HCT116 (cell line): ENCODE data around the gene ZC2HC1C. TPM values are rescaled to one million over a fixed set of nuclear protein-coding genes. Genes with fewer than 3 reads are reported as not detected.

Experiments
- ATAC-seq: fragments of 200-7000 bp; cut with Tn5 transposase; 2 replicates; pipeline ENCODE4 v1.9.1; 2020; ENCODE audit warnings: mild to moderate bottlenecking, moderate library complexity
- BruUV-seq: library from RNA; stranded (reverse); fragments of 400-500 nt; replicated peaks from 2 replicates; lab custom pipeline; 2021; lab: Mats Ljungman, UMichigan
- CTCF ChIA-PET: fragments of 300-600 bp; sonication (Branson Sonifier 250); formaldehyde crosslinking; loops from one replicate; lab custom pipeline; 2021; ENCODE audit warnings: antibody characterized with exemption; lab: Charles Lee
- POLR2A ChIA-PET: fragments of 300-600, 350-600 bp; sonication (Branson Sonifier 250); formaldehyde crosslinking; loops from one replicate; lab custom pipeline; 2021; ENCODE audit warnings: antibody characterized with exemption; lab: Charles Lee
- RAD21 ChIA-PET, 2 experiments: fragments of 300-600 bp; sonication (Branson Sonifier 250); formaldehyde crosslinking; loops; one replicate each; lab custom pipeline; 2023; ENCODE audit warnings: low total read pairs in 2 of 2; ENCODE audit not compliant: uncharacterized antibody in 2 of 2, unreplicated experiment in 2 of 2, low non-redundant PET in 1 of 2; lab: Charles Lee
- DNase-seq: peaks from one replicate; pipeline ENCODE4 v3.0.0-alpha.2; 2010; ENCODE audit warnings: low read depth, low spot score
- H2AFZ ChIP-seq: fragments of 200-600 bp; shearing (Covaris generic), sonication (generic); 2 replicates; pipeline ENCODE4 v1.6.1; 2017; ENCODE audit warnings: low read depth, mixed run types, mixed read lengths, antibody characterized with exemption, low read length; ENCODE audit not compliant: poor library complexity, severe bottlenecking
- H3K27ac ChIP-seq: 2 replicates; pipeline ENCODE4 v1.5.1; 2012; ENCODE audit warnings: low read depth, low read length
- H3K27me3 ChIP-seq: fragments of 200-600 bp; sonication (generic); 2 replicates; pipeline ENCODE4 v1.6.1; 2016; ENCODE audit warnings: mixed run types, low read length, mixed read lengths; ENCODE audit not compliant: insufficient read depth
- H3K36me3 ChIP-seq, 2 experiments: fragments of 200-500 bp in 1 of 2; fragments of 200-600 bp in 1 of 2; sonication (Bioruptor generic) in 1 of 2; sonication (generic) in 1 of 2; 2 replicates each; pipeline versions ENCODE4 v1.5.1 to v1.6.1; 2014 to 2016; ENCODE audit warnings: low read length in 2 of 2, inconsistent platforms in 1 of 2, mixed read lengths in 1 of 2, mixed run types in 1 of 2; ENCODE audit not compliant: insufficient read depth in 2 of 2, control insufficient read depth in 1 of 2
- H3K4me1 ChIP-seq, 2 experiments: fragments of 200-600 bp in 1 of 2; sonication (generic) in 1 of 2; 2 replicates each; pipeline versions ENCODE4 v1.5.1 to v1.6.1; 2012 to 2017; ENCODE audit warnings: low read length in 2 of 2, inconsistent platforms in 1 of 2, mild to moderate bottlenecking in 1 of 2, mixed read lengths in 1 of 2, mixed run types in 1 of 2, moderate library complexity in 1 of 2; ENCODE audit not compliant: insufficient read depth in 2 of 2, control insufficient read depth in 1 of 2
- H3K4me2 ChIP-seq: fragments of 200-600 bp; sonication (generic); 2 replicates; pipeline ENCODE4 v1.6.1; 2017; ENCODE audit warnings: mixed run types, low read length, mixed read lengths
- H3K4me3 ChIP-seq, 2 experiments: fragments of 200-600 bp in 1 of 2; sonication (generic) in 1 of 2; replicated peaks in 1 of 2; 2 replicates each; pipeline ENCODE4 v1.5.1; 2011 to 2016; ENCODE audit warnings: low read length in 2 of 2, control low read depth in 1 of 2, low read depth in 1 of 2, mild to moderate bottlenecking in 1 of 2, mixed read lengths in 1 of 2, mixed run types in 1 of 2
- H3K79me2 ChIP-seq: fragments of 200-600 bp; sonication (generic); 2 replicates; pipeline ENCODE4 v1.6.1; 2017; ENCODE audit warnings: mild to moderate bottlenecking, mixed run types, low read length, moderate library complexity, mixed read lengths; ENCODE audit not compliant: insufficient read depth
- H3K9ac ChIP-seq: fragments of 200-600 bp; sonication (generic); 2 replicates; pipeline ENCODE4 v1.6.1; 2016; ENCODE audit warnings: low read length, mixed read lengths
- H3K9me2 ChIP-seq: fragments of 200-600 bp; sonication (generic), shearing (Covaris generic); 2 replicates; pipeline ENCODE4 v1.6.1; 2017; ENCODE audit warnings: mixed run types, mild to moderate bottlenecking, moderate library complexity; ENCODE audit not compliant: insufficient read depth
- H3K9me3 ChIP-seq, 2 experiments: fragments of 200-500 bp in 1 of 2; fragments of 200-600 bp in 1 of 2; sonication (Bioruptor generic) in 1 of 2; sonication (generic) in 1 of 2; 2 replicates each; pipeline ENCODE4 v1.6.1; 2014 to 2017; ENCODE audit warnings: low read length in 2 of 2, mixed read lengths in 2 of 2, inconsistent platforms in 1 of 2, low read depth in 1 of 2, mild to moderate bottlenecking in 1 of 2, mixed run types in 1 of 2, moderate library complexity in 1 of 2; ENCODE audit not compliant: control insufficient read depth in 1 of 2, insufficient read depth in 1 of 2
- H4K20me1 ChIP-seq: fragments of 200-600 bp; sonication (generic), shearing (Covaris generic); 2 replicates; pipeline ENCODE4 v1.6.1; 2017; ENCODE audit warnings: mixed run types, mild to moderate bottlenecking, moderate library complexity; ENCODE audit not compliant: insufficient read depth
- CBX3 ChIP-seq: IDR thresholded peaks from 2 replicates; pipeline ENCODE4 v1.6.1; 2012; ENCODE audit warnings: low read depth
- FOSL1 ChIP-seq: IDR thresholded peaks from 2 replicates; pipeline ENCODE4 v1.6.1; 2012; ENCODE audit warnings: low read depth
- POLR2AphosphoS5 ChIP-seq: IDR thresholded peaks from 2 replicates; pipeline ENCODE4 v1.6.1; 2011; ENCODE audit warnings: mild to moderate bottlenecking, low read depth, low read length, moderate library complexity
- RAD21 ChIP-seq: IDR thresholded peaks from 2 replicates; pipeline ENCODE4 v1.6.1; 2012; ENCODE audit warnings: low read depth, mild to moderate bottlenecking
- SIN3A ChIP-seq: IDR thresholded peaks from 2 replicates; pipeline ENCODE4 v1.6.1; 2012; ENCODE audit warnings: low read depth
- ZNF274 ChIP-seq: fragments of 200-500 bp; sonication (Bioruptor generic); IDR thresholded peaks from 2 replicates; pipeline ENCODE4 v1.6.1; 2014; ENCODE audit warnings: mild to moderate bottlenecking, low read depth, low read length, inconsistent platforms
- intact Hi-C: fragments of 100-400 bp; cut with micrococcal nuclease; formaldehyde crosslinking; loops from 2 replicates; pipeline ENCODE4 v1.10.0; 2022
- total RNA-seq: library from RNA; stranded (reverse); gene quantifications from one replicate; pipeline ENCODE4 v1.2.1, GENCODE V29; 2021; ENCODE audit not compliant: unreplicated experiment
- TF ChIP-seq, protein P1 (sequence below): IDR thresholded peaks from 2 replicates; pipeline ENCODE4 v1.6.1; 2011; ENCODE audit warnings: mild to moderate bottlenecking, low read length, moderate library complexity; ENCODE audit not compliant: insufficient replicate concordance; ENCODE audit errors: extremely low read depth
- TF ChIP-seq, protein P2 (sequence below): IDR thresholded peaks from 2 replicates; pipeline ENCODE4 v1.6.1; 2012

ZC2HC1C gene
- total RNA-seq, 1 experiment from 2014 or later, result 0.98 TPM

DNA sequence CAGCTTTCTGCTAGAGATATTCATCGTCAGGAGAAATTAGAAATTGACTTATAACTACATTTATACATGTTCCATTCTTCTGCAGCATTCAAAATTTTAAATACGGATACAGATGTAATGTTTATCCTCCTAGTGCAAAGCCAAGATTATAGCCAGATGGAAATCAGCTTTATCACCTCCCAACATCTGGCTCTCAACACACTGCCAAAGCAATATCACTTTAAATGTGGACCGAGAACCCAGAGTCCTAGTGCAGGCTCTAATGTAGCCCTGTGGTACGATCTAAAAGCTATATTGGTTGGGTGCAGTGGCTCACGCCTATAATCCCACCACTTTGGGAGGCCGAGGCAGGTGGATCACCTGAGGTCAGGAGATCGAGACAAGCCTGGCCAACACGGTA, 24.7 kb upstream of the ZC2HC1C start:
- Histone ChIP-seq H3K9me3 (no peaks in the 10 kb centered on the region), H4K20me1 (no peaks in the 10 kb centered on the region), H3K9ac (no peak overlapping the region), H3K27ac (no peak overlapping the region), H3K79me2 (peaks cover 7% of the 10 kb centered on the region; the same call in 1 of the 2 replicates), H3K4me1 (peaks cover 7 to 16% of the 10 kb centered on the region in 2 experiments; a peak in 3 of 4 replicates), H3K9me2 (no peaks in the 10 kb centered on the region), H3K4me3 (no peak overlapping the region), H3K27me3 (no peaks in the 10 kb centered on the region), H3K36me3 (peaks cover 0 to 7% of the 10 kb centered on the region in 2 experiments; a peak in 2 of 4 replicates), H2AFZ (no peak overlapping the region), H3K4me2 (no peak overlapping the region)
- DNase-seq, result no peak
- CTCF ChIA-PET, result no interaction called here
- intact Hi-C loops, result no loop called here
- RAD21 ChIA-PET, result no interaction called here
- POLR2A ChIA-PET, result no interaction called here
- ATAC-seq, result no peak
- TF ChIP-seq ZNF274 (no peak), CBX3 (no peak), POLR2AphosphoS5 (no peak)
- TF ChIP-seq, protein P1, sequence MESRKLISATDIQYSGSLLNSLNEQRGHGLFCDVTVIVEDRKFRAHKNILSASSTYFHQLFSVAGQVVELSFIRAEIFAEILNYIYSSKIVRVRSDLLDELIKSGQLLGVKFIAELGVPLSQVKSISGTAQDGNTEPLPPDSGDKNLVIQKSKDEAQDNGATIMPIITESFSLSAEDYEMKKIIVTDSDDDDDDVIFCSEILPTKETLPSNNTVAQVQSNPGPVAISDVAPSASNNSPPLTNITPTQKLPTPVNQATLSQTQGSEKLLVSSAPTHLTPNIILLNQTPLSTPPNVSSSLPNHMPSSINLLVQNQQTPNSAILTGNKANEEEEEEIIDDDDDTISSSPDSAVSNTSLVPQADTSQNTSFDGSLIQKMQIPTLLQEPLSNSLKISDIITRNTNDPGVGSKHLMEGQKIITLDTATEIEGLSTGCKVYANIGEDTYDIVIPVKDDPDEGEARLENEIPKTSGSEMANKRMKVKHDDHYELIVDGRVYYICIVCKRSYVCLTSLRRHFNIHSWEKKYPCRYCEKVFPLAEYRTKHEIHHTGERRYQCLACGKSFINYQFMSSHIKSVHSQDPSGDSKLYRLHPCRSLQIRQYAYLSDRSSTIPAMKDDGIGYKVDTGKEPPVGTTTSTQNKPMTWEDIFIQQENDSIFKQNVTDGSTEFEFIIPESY, result no peak
- BruUV-seq, result no TSS peak

DNA sequence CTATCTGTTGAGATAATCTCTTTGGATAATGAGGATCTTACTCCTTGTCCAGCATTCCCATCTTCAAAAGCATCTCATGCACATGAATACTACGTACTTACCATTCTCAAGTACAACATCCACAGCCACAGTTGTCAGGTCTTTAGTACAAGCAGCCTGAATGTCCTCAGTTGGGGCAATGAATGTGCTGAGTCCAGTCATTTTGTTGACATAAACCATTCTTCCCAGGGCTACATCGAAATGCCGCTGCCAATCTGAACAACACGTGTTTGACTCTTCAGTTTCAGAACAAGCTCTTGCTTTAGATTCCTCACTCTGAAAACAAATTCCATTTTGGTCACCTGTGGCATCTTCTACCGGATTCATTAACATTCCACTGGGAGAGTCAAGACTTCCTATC, 23.2 kb upstream of the ZC2HC1C start:
- no peaks in the 10 kb centered on the region for H3K9me3 ChIP-seq
- RAD21 ChIA-PET, result no interaction called here
- POLR2A ChIA-PET, result no interaction called here
- no peak overlapping the region for H3K4me2 ChIP-seq
- no peak overlapping the region for H3K9ac ChIP-seq
- BruUV-seq, result no TSS peak
- TF ChIP-seq SIN3A (no peak), FOSL1 (no peak), ZNF274 (no peak), RAD21 (no peak)
- TF ChIP-seq, protein P2, sequence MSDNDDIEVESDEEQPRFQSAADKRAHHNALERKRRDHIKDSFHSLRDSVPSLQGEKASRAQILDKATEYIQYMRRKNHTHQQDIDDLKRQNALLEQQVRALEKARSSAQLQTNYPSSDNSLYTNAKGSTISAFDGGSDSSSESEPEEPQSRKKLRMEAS, result no peak
- no peaks in the 10 kb centered on the region for H4K20me1 ChIP-seq
- H3K4me1 ChIP-seq, result peaks cover 7 to 24% of the 10 kb centered on the region in 2 experiments; a peak in 3 of 4 replicates
- peaks cover 17% of the 10 kb centered on the region for H3K79me2 ChIP-seq
- no peak overlapping the region for H3K4me3 ChIP-seq
- CTCF ChIA-PET, result no interaction called here
- no peaks in the 10 kb centered on the region for H3K9me2 ChIP-seq
- H3K27me3 ChIP-seq, result no peaks in the 10 kb centered on the region
- intact Hi-C loops, result no loop called here
- no peak overlapping the region for H3K27ac ChIP-seq
- H2AFZ ChIP-seq, result no peak overlapping the region
- H3K36me3 ChIP-seq, result peaks cover 0 to 7% of the 10 kb centered on the region in 2 experiments; a peak in 2 of 4 replicates
- DNase-seq (no peak), ATAC-seq (no peak)
